Stimulated activated CD8-positive, alpha-beta memory T cell treated with anti-CD3 and anti-CD28 coated beads, Interleukin-12 subunit alpha, Interleukin-12 subunit beta, amount 100 ng/mL, for 1 hour (primary cell): ENCODE data around the gene PPP4R4.
"Not testable (repeated sequence)": the region's sequence is repeated elsewhere in the genome, so short reads cannot be mapped to it uniquely, and the experiment has no call there.

ENCODE experiments used
- DNase-seq: peaks from one replicate; pipeline ENCODE4 v3.0.0-alpha.2; 2020; ENCODE audit warnings: low read depth

The PPP4R4 gene

GRCh38 chr14:94269156-94269555 is 95.0 kb downstream of the PPP4R4 start:
- no peak for DNase-seq

GRCh38 chr14:94276898-94277561 is 102.9 kb downstream of the PPP4R4 start:
- not testable (repeated sequence) for DNase-seq

GRCh38 chr14:94278731-94279130 is 104.6 kb downstream of the PPP4R4 start:
- DNase-seq, result no peak

DNA sequence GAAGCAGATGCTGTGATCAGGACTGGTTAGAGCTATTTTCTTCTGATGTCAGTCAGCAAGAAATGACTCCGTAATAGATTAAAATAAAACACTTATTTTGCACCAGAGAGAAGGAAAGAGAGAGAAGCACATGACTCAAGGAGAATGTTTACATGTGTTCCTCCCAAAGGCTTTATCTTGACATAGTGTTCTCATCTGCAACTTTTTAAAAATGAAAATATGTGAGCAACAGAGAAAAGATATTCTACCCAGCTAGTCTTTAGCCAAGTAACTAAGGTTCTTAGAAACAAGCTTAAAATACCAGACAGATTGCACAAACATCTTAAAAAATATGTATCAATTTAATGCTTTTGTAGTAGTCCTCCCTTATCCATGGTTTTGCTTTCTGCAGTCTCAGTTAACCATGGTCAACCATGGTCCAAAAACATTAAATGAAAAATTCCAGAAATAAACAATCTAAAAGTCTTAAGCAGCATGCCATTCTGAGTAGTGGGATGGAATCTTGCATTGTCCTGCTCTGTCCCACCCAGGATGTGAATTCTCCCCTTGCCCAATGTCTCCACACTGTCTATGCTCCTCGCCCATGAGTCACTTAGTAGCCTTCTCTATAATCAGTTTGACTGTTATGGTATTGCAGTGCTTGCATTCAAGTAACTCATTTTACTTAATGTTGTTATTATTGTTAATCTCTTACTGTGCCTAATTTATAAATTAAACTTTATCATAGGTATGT is 109.0 kb downstream of the PPP4R4 start:
- no peak for DNase-seq

- no peak for DNase-seq
These were observed 110.1 kb downstream of the PPP4R4 start for GRCh38 chr14:94284221-94284620.

- no peak for DNase-seq
These were observed 111.0 kb downstream of the PPP4R4 start for GRCh38 chr14:94285158-94285557.

GRCh38 chr14:94288610-94289465 is 114.7 kb downstream of the PPP4R4 start:
- no peak for DNase-seq

GRCh38 chr14:94290197-94290596 is 116.1 kb downstream of the PPP4R4 start:
- no peak for DNase-seq

DNA sequence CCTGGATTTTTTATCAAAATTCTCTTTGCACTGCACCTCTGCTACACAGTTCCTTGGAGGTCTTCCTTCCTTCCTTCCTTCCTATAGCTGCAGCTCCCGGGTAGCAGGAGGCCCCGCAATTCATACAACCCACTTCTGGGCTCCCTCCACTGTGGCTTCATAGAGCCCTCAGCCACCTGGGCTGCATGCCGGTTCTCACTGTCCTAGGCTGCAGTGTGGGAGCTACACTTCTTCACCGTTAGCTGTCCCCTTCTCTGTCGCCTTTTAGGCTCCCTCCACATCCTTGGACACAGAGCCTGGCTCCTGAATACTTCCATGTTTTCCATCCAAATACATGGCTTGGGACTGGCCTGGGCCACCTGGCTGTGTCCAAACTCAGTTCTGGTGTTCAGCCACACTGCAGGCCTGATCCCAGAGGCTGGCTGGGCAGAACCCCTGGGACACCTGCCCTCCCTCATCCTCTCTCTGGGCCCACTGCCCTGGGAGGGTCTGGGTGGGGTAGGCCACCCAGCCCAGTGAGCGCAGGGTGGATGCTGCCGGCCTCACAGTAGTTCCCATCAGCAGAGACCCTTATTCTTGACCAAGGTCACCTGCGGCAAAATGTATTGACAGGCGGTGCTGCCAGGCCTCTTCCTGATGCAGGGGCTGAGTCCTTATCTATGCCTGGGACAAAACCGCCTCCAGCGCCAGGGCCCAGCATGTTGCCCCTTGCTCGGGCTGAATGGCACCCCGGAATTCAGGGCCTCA is 117.2 kb downstream of the PPP4R4 start:
- DNase-seq, result no peak

GRCh38 chr14:94291906-94292525 is 117.9 kb downstream of the PPP4R4 start:
- no peak for DNase-seq

DNA sequence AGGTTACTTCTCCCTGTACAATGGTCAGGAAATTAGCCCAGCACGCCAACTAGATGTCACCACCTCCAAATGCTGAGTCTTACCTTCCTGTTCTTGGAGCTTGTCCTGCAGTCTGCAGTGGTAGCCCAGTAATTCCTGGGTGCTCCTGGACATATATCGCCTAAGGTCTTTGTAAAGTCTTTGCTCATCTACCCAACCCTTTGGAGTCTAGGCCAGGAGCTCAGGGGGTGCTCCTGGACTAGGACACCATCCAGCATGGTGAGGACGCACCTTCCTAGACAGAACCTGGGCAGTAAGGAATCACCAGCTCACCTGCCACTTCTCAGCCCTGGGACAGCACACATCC is 118.4 kb downstream of the PPP4R4 start:
- no peak for DNase-seq

DNA sequence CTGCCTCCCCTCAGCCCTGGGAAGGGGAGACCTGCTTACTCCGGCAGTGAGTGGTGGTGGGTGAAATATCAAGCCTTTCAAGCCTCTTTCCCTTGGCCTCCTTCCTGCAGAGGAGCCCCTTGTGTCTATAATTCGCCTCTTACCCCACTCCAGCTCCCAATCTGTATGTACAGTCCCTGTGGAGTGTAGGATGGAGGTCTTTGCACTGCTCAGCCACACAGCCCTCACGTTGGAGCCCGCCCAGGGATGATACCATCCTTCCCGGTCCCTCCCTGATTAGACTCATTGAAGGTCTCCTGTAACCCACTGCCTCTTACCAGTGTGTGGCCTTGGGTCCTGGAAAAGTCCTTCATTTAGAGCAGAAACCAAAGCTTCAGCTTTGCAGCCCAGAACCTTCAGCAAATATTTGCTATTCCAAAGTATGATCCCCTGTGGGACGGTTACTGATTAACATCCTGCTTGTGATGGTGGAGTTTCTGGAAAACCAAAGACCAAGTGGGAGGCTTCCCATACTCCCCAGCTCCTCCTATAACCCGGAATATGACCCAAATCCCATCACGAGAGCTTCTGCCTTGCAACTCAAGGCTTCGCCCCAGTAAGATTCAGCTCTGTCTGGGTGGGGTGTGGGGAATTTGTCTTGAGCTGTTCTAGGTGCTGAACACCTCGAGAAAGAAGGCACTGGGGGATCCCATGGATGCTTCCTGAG is 118.9 kb downstream of the PPP4R4 start, which contains the start of gene SERPINA10:
Gene SERPINA10 (minus strand): TSS at position 397 of the 706 bp plus-strand sequence. CDS start 2,675 bp downstream, outside the sequence.
- no peak for DNase-seq

GRCh38 chr14:94293578-94293924 is 119.4 kb downstream of the PPP4R4 start:
- DNase-seq, result no peak

- DNase-seq, result no peak
These were observed 121.4 kb downstream of the PPP4R4 start for GRCh38 chr14:94295360-94296180.

DNA sequence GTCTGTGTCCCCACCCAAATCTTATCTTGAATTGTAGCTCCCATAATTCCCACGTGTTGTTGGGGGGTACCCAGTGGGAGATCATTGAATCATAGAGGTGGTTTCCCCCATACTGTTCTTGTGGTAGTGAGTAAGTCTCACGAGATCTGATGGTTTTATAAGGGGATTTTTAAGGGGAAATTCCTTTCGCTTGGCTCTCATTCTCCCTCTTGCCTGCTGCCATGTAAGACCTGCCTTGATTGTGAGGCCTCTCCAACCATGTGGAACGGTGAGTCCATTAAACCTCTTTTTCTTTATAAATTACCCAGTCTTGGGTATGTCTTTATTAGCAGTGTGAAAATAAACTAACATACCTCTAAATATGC is 122.0 kb downstream of the PPP4R4 start:
- not testable (repeated sequence) for DNase-seq

GRCh38 chr14:94298130-94298529 is 124.0 kb downstream of the PPP4R4 start:
- DNase-seq, result no peak

DNA sequence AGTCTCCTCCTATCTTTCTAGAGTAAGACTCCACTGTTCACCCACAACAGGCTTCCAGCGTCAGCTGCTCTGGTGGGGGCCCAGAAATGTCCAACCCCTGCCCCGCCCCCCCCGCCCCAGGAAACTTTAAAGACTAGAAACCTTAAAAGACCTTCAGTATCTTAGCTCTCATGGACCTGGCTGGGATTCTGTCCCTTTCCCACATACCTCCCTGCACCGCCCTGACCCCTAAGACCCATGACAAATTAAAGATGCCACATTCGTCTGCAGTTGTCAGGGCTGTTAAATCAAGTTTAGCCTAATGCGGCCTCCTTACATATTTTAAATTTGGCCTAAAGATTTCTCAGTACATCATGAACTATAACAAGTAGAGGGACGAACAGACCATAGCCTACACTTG is 129.0 kb downstream of the PPP4R4 start:
- no peak for DNase-seq

DNA sequence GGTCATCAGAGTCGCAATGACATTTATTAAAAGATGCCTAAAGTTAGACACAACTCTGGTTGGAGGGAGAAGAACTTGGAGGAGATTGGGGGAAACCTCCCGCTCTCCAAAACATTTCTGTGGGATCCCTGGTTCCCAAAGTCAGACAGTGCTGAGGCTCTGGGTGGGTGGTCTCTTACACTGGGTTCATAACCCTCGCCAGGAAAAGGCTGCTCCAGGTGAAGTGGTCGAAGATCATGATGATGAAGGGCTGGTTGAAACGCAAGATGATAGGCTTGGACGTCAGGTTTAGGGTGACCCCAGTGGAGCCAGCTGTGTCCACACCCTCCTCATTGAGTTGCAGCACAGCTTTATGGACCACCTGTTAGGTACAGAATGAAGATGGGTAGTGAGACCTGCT is 130.1 kb downstream of the PPP4R4 start:
- DNase-seq, result no peak

- no peak for DNase-seq
These were observed 131.5 kb downstream of the PPP4R4 start for GRCh38 chr14:94305620-94306019.
